GM10266 (cell line): ENCODE data around the gene NAXE.

ENCODE experiments used
- DNase-seq: peaks from one replicate; pipeline ENCODE4 v3.0.0; 2012; ENCODE audit errors: extremely low spot score
- CTCF ChIP-seq: IDR thresholded peaks from 2 replicates; pipeline ENCODE4 v1.5.1; 2012; ENCODE audit warnings: mild to moderate bottlenecking, low read depth; ENCODE audit not compliant: control insufficient read depth, insufficient read depth; ENCODE audit errors: missing control alignments

The NAXE gene

GRCh38 chr1:156593661-156593989, 2.0 kb downstream of the NAXE start:
- no peak for TF ChIP-seq CTCF
- no peak for DNase-seq

- no peak for TF ChIP-seq CTCF
- DNase-seq: no peak
Measured at GRCh38 chr1:156594190-156594589, 2.6 kb downstream of the NAXE start.

- no peak for TF ChIP-seq CTCF
- no peak for DNase-seq
Measured at GRCh38 chr1:156595016-156595415, 3.4 kb downstream of the NAXE start.

GRCh38 chr1:156596426-156596825, 4.8 kb downstream of the NAXE start:
- no peak for DNase-seq
- no peak for TF ChIP-seq CTCF

- no peak for DNase-seq
Measured at GRCh38 chr1:156598125-156598524, 6.5 kb downstream of the NAXE start.

GRCh38 chr1:156598731-156599432, 7.3 kb downstream of the NAXE start:
- TF ChIP-seq CTCF: no peak
- DNase-seq: no peak

More at GRCh38 chr1:156598125-156598524, 6.5 kb downstream of the NAXE start:
- no peak for TF ChIP-seq CTCF

GRCh38 chr1:156599811-156600210, 8.2 kb downstream of the NAXE start:
- no peak for TF ChIP-seq CTCF
- DNase-seq: no peak
